Esophagus squamous epithelium (tissue), 4 donors: ENCODE data around the gene ZNF10.

ENCODE experiments used
- POLR2A ChIP-seq, 4 donors: fragments of 450-650 bp; IDR thresholded peaks; one replicate each; pipeline ENCODE4 v1.6.1; 2017; ENCODE audit warnings: antibody characterized with exemption in 4 of 4, mild to moderate bottlenecking in 4 of 4, moderate library complexity in 3 of 4
- TF ChIP-seq, protein P1 (sequence below), 6 experiments: fragments of 450-650 bp in 4 of 6; fragments of 200-600 bp in 2 of 6; sonication (generic) in 2 of 6; IDR thresholded peaks; one replicate each; pipeline ENCODE4 v1.5.1; 2016 to 2019; ENCODE audit warnings: antibody characterized with exemption in 6 of 6, mild to moderate bottlenecking in 4 of 6, moderate library complexity in 4 of 6

DNA sequence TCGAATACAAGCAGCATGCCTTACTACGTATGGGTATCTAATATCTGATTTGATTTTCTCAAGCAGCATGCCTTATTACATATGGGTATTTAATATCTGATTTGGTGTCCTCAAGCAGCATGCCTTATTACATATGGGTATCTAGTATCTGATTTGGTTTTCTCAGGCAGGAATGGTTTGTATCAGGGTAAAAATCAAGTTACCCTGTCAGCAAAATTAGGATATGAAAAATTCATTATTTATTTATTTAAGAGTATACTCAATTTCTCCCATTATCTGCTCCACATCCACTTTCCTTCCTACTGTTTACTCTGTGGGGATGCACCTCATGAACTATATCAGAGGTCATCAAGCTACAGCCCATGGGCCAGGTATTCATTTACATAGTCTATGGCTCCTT lies 22.3 kb upstream of the ZNF10 start:
- TF ChIP-seq, protein P1, sequence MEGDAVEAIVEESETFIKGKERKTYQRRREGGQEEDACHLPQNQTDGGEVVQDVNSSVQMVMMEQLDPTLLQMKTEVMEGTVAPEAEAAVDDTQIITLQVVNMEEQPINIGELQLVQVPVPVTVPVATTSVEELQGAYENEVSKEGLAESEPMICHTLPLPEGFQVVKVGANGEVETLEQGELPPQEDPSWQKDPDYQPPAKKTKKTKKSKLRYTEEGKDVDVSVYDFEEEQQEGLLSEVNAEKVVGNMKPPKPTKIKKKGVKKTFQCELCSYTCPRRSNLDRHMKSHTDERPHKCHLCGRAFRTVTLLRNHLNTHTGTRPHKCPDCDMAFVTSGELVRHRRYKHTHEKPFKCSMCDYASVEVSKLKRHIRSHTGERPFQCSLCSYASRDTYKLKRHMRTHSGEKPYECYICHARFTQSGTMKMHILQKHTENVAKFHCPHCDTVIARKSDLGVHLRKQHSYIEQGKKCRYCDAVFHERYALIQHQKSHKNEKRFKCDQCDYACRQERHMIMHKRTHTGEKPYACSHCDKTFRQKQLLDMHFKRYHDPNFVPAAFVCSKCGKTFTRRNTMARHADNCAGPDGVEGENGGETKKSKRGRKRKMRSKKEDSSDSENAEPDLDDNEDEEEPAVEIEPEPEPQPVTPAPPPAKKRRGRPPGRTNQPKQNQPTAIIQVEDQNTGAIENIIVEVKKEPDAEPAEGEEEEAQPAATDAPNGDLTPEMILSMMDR (IDR thresholded peaks at IDR 0.05) = no peak
- TF ChIP-seq POLR2A (IDR thresholded peaks at IDR 0.05) = no peak
